GM04504 (cell line): ENCODE results near the gene OR10A4.
"Not testable (repeated sequence)": the region's sequence is repeated elsewhere in the genome, so short reads cannot be mapped to it uniquely, and the experiment has no call there.

ENCODE experiments used
- DNase-seq: peaks from one replicate; pipeline ENCODE4 v3.0.0-alpha.2; 2012; ENCODE audit warnings: low read depth

The OR10A4 gene, protein sequence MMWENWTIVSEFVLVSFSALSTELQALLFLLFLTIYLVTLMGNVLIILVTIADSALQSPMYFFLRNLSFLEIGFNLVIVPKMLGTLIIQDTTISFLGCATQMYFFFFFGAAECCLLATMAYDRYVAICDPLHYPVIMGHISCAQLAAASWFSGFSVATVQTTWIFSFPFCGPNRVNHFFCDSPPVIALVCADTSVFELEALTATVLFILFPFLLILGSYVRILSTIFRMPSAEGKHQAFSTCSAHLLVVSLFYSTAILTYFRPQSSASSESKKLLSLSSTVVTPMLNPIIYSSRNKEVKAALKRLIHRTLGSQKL

GRCh38 chr11:6876325-6876724 is at the start of gene OR10A4:
TSS of gene OR10A4 (plus strand) at chr11:6876625. CDS start at chr11:6876648, 23 bp downstream.
- DNase-seq = no peak

GRCh38 chr11:6828103-6828502 is 48.3 kb upstream of the OR10A4 start:
- DNase-seq = no peak

- DNase-seq = no peak
Observed at GRCh38 chr11:6833356-6833755, 43.1 kb upstream of the OR10A4 start.

DNA sequence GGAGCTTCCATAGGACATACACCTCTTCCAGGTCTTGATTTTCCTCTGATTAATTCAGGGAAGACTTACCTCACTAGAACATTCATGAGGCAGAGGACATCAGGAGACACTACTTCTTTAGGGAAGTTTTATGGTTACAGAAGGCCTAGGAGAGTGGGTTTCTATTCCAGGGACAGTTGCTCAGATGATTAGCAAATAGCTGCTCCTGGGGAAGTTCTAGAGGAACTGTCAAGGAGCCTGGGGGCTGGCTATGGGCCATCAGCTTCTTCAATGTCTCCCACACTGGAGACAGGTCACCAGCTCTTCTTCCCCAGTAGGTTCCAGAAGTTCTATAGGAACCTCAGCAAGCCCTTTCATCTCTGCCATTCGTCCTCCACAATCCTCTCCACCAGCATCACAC is 42.4 kb upstream of the OR10A4 start:
- no peak for DNase-seq

GRCh38 chr11:6841694-6842093 is 34.7 kb upstream of the OR10A4 start:
- no peak for DNase-seq

DNA sequence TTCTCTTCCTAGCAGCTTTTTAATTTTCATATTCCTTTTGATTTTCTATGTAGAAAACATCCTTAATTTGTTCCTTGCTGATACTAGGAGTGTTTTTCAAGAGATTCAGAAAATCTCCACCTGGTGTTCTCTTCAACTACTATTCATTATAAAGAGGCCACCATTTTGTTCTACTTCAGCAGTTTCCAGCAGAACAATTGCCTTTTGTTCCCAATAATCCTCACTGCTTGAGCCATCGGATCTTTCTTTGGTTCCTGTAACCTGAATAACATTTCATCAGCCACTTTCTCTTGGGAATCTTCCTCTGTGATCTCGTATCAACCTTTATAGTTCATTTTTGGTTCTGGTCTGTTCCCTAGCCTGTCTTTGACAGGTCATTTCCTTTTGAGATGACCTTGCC is 32.8 kb upstream of the OR10A4 start:
- DNase-seq = no peak

DNA sequence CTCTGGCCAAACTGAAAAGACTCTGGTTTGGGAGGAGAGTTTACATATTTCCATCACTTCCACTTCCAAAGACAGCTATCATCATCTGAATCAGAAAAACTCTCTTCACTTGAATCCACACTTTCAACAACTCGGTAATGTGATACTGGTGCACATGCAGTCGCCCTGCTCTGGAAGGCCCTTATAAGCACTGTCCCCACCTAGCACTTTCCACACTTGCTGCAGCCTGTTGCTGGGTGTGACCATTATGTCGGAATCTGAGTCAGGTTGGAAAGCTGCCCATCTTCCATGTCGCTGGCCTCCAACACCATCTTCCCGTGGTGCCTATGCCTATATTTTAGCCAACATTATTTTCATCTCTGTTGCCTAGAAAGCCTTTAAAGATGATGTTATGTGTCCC is 32.1 kb upstream of the OR10A4 start:
- DNase-seq = no peak

DNA sequence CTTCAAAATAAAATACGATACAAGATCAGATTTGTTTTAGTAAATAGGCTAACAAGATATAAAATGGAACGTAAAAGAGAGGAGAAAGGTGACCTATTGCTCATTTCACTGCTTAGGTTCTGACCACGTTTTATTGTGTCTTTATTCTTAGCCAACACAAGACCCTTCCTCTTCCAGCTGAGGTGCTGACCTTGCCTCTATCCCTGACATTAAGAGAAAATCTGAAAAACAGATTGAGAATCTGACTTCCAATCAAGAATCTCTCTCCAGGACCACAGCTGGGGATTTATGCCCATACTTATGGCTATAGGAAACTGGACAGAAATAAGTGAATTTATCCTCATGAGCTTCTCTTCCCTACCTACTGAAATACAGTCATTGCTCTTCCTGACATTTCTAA is 31.0 kb upstream of the OR10A4 start, which contains the start of gene OR10A5:
Gene OR10A5 (plus strand): TSS at position 301 of the 400 bp plus-strand sequence. CDS start 0 bp downstream, at position 301.
- no peak for DNase-seq

DNA sequence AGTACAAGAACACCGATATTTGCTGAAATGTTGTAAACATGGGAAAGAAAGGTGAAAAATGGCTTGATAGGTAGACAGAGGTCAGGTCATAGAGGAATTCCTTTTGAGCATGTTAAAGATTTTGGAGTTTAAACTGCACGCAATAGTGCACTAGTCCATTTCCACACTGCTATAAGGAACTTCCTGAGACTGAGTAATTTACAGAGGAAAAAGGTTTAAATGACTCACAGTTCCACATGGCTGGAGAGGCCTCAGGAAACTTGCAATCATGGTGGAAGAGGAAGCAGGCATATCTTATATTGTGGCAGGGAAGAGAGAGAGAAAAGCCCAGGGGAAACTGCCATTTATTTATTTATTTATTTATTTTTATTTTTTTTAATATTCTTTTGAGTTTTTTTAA is 25.9 kb upstream of the OR10A4 start:
- DNase-seq = no peak

DNA sequence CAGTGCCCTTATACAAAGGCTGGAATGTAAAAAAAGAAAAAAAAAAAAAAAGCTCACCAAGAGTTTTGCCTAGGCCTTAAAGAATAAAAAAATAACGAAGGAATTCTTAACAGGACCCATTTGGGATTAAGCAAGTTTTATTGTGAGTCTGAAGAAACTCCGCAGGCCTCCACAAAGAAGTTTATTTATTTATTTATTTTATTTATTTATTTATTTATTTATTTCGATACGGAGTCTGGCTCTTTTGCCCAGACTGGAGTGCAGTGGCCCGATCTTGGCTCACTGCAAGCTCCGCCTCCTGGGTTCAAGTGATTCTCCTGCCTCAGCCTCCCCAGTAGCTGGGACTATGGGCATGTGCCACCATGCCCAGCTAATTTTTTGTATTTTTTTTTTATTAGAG is 21.6 kb upstream of the OR10A4 start:
- DNase-seq = not testable (repeated sequence)

DNA sequence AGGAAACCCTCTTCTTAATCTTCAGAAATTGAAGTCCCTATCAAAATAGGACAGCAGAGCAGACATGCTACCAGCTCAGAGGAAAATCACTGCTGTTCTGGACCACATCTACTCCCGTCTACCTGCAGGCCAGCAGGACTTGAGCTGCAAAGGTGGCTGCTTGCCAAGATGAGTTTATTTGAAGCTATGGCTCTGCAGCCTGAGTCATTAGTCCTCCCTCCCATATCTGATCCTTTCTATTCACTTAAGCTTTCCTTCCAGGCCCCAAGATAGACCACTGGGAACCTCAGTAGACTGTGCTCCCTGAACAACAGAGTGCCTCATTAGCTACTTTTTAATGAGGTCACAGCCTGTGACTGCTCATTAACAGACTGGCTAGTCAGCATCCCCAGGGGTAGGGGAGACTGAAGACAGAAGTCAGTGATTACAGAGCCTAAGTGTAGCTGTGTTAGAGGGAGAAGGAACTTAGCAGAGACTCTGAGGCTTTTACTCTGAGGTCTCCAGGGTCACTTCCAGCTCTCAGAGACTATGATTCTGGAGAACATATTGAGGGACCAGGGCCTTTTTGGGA is 20.4 kb upstream of the OR10A4 start:
- no peak for DNase-seq

DNA sequence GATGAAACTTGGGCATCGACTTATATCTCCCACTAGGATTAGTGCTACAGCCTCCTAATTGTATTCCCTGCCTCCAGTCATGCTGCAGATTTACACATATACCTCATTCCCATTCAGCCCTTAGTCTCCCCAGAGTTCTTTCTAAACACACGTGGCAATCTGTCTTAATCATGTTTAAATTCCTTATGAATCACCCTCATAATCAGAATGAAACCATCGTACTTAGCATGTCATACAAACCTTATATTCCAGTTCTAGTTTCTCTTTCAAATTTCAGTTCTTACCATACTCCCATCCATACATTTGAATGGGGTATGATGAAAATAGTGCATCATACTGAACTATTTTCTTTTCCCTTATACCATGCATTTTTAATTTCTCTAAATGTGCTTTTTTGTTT is 19.6 kb upstream of the OR10A4 start:
- DNase-seq = no peak

GRCh38 chr11:6862961-6863360 is 13.5 kb upstream of the OR10A4 start, which contains the start of gene OR10A2:
TSS of gene OR10A2 (plus strand) at chr11:6863057. CDS start at chr11:6869755, 6,698 bp downstream.
- DNase-seq = no peak

DNA sequence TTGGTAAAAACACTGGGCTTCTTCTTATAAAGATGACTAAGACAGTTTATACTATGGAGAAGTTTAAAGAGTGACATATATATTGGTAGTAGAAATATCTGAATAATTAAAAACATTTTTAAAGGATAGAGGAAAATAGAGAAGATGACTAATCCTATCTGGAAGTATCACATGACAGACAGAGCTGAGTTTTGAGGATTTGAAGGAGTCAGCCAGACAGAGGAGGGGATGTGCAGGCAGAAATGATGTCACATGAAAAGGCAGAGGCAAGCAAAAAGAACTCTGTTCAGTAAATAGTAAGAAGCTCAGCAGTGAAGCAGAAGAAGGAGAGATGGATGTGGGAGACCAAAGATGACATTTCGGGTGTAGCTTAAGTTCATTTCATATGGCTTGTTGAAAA is 12.0 kb upstream of the OR10A4 start:
- DNase-seq = no peak

GRCh38 chr11:6871278-6871677 is 5.1 kb upstream of the OR10A4 start:
- no peak for DNase-seq

DNA sequence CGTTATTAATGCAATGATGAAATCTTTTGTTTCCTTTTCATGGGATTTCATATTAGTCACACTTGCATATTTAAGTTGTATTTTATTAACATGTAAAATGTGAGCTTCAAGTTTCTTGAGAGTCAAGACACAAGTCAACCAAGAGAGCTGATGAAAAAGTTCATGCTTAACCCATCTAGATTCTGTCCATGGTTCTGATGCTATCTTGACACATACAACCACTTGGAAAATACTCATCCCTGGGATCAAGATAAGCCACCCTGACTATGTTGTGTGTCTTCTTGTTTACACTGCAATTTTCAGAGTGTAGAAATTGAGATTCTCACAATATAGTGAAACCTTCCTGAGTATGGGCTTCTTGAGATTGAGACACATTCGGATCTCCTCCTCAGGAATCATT is 664 bp upstream of the OR10A4 start:
- no peak for DNase-seq

DNA sequence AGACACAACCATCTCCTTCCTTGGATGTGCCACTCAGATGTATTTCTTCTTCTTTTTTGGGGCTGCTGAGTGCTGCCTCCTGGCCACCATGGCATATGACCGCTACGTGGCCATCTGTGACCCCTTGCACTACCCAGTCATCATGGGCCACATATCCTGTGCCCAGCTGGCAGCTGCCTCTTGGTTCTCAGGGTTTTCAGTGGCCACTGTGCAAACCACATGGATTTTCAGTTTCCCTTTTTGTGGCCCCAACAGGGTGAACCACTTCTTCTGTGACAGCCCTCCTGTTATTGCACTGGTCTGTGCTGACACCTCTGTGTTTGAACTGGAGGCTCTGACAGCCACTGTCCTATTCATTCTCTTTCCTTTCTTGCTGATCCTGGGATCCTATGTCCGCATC is 489 bp downstream of the OR10A4 start:
- DNase-seq = no peak

- DNase-seq = no peak
Observed at GRCh38 chr11:6882751-6883150, 6.3 kb downstream of the OR10A4 start.

- DNase-seq = not testable (repeated sequence)
Observed at GRCh38 chr11:6887711-6888110, 11.3 kb downstream of the OR10A4 start.

DNA sequence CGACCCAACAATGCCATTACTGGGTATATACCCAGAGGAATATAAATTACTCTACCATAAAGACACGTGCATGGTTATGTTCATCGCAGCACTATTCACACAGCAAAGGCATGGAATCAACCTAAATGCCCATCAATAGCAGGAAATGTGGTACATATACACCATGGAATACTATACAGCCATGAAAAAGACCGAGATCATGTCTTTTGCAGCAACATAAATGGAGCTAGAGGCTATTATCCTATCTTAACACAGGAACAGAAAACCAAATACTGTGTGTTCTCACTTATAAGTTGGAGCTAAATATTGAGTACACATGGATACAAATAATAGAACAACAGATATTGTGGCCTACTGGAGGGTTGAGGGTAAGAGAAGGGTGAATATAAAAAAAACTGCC is 12.4 kb downstream of the OR10A4 start:
- no peak for DNase-seq

GRCh38 chr11:6889835-6890234 is 13.4 kb downstream of the OR10A4 start:
- no peak for DNase-seq

GRCh38 chr11:6892400-6892799 is 16.0 kb downstream of the OR10A4 start, which contains the start of gene OR2D2:
TSS of gene OR2D2 (minus strand) at chr11:6892500. CDS start at chr11:6892500, 0 bp downstream.
- no peak for DNase-seq

DNA sequence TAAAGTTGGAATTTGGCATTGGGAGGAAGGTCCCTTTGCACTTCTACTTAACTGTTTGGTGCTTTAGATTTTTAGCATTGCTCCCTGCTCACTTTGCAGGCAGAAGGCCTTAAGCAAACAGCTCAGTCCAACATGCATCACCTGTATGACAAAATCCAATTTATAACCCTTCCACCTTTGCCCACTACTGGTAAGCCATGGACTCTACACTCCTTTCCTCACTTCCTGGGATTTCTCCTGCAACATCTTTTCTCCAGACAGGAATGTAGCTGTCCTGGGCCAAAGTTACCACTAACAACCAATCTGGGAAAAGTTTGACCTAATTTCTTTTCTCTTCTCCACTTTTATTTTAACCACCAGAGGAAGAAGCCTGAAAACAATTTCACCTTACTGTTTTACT is 17.7 kb downstream of the OR10A4 start:
- DNase-seq = no peak

- DNase-seq = no peak
Observed at GRCh38 chr11:6895010-6895409, 18.6 kb downstream of the OR10A4 start.
